GM13977 (cell line): Measurements from ENCODE around the gene DACH1.

Source experiments
- DNase-seq: peaks from one replicate; pipeline ENCODE4 v3.0.0; 2012; ENCODE audit warnings: low spot score
- CTCF ChIP-seq: IDR thresholded peaks from 2 replicates; pipeline ENCODE4 v1.5.1; 2012; ENCODE audit warnings: mild to moderate bottlenecking, control low read depth; ENCODE audit not compliant: insufficient read depth; ENCODE audit errors: extremely low read depth, missing control alignments
- in situ Hi-C: fragments of 300-500 bp; cut with MboI; formaldehyde crosslinking; loops from one replicate; pipeline ENCODE4 v1.12.0; 2022; ENCODE audit warnings: low sequenced_read_pairs, low pct_unique_long_range_greater_than_20kb, mixed read lengths, inconsistent platforms; ENCODE audit not compliant: unreplicated experiment

DACH1 gene

DNA sequence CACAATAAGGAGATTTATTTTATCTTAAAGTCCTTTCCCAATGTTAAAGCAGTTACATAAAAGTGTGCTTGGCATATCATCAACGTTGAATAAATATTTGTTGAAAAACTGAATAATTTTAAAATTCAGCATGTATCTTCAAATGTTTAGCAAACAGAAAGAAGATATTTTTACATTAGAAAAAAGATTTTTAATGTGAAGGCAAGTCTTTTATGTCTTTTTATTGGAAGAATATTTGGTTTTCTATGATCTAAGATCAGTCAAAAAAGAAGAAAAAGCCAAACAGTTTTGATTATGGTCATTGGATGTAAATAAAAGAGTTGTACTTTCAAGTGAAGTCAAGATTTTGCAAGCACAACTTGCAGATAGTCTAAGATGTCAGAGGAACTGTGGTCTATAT is 397.4 kb downstream of the DACH1 start:
- in situ Hi-C loops: no loop called here
- TF ChIP-seq CTCF: no peak

DNA sequence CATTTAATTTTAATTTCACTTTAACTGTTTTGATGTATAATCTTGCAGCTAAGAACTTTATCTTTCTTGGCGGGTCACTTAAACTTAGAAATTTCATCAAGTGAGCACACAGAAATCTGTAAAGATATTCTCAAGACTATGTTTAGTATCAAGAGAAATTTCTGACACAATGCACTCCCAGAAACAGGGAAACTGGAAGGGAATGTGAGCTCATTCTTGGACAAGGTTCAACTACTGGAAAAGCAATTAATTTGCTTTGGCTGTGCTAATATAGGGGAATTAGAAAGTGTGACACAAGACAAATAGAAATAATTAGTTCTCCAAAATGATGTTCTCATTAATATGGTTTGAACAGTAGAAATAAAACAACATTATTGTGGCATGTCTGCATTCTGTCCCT is 402.3 kb downstream of the DACH1 start:
- no peak for TF ChIP-seq CTCF

More for the DNA sequence above, 397.4 kb downstream of the DACH1 start:
- no peak for DNase-seq

DNA sequence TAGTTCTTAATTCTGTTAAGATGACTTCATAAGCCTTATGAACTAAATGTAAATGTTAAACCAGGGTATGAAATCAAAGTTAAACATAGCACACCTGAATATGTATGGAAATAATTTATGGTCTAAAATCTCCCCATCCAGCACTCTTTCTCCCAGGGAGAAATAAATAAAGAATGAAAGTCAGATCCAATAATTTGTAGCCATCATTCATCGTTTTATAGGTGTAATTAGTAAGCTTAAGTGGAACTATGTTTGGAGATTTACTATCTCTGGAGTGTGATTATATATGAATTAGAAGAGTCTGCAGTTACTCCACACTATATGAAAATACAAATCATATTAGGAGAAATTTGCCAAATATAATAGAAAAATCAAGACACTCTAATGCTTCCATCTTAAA is 405.1 kb downstream of the DACH1 start:
- in situ Hi-C loops: no loop called here
- no peak for DNase-seq
- no peak for TF ChIP-seq CTCF

More for the DNA sequence above, 402.3 kb downstream of the DACH1 start:
- DNase-seq: no peak
- in situ Hi-C loops: no loop called here

GRCh38 chr13:71460211-71460610 is 406.8 kb downstream of the DACH1 start:
- no peak for TF ChIP-seq CTCF
- DNase-seq: no peak
- in situ Hi-C loops: no loop called here

GRCh38 chr13:71459708-71460107 is 407.3 kb downstream of the DACH1 start:
- TF ChIP-seq CTCF: no peak
- no peak for DNase-seq
- in situ Hi-C loops: no loop called here

DNA sequence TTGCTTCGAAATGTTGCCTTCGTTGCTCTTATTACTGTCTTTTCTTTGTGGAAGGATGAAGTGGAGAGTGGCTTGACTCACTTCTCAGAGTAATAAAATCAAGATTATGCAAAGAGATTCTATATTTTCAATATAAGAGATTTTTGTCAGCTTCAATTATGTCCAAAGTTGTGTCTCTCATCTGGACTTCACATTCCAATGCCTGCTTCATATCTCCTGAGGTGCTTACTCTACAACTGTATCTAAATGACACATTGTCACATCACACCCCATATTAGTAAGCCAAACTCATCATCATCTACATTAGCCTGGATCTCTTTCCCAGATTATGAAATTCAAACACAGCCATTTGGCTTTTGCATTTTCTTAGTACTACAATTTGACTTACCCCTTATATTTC is 409.4 kb downstream of the DACH1 start:
- no peak for TF ChIP-seq CTCF
- in situ Hi-C loops: no loop called here
- no peak for DNase-seq

DNA sequence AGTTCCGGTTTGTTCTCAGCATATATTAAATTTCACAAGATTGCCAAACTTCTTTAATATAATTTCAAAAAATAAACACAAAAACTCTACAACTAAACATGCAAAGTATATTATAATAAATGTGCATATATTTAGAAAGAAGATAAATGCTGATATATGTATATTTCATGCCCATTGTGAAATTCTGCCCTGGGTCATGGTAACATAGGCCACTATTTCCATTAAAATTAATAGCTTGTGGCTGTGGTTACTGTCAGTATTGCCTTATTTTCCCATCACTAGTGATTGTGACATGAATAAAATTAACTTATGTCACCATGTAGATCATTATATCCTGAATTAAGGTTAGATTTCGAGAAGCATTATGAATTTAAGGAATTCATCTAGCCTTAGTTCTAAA is 410.9 kb downstream of the DACH1 start:
- in situ Hi-C loops: no loop called here
- no peak for DNase-seq
- TF ChIP-seq CTCF: no peak
